Liver (tissue), 9 donors: ENCODE data around the gene POFUT1. TPM values are rescaled to one million over a fixed set of nuclear protein-coding genes. Genes with fewer than 3 reads are reported as not detected.
A peak's percentile ranks its signal among the peaks of the same experiment; 100 is the strongest.

Source experiments
- DNase-seq: peaks from one replicate; pipeline ENCODE4 v3.0.0-alpha.2; 2017; ENCODE audit warnings: low spot score
- H3K27ac ChIP-seq, 2 donors: one replicate each; pipeline ENCODE4 v1.7.0; 2013; ENCODE audit warnings: inconsistent platforms in 2 of 2, low read length in 2 of 2, control low read depth in 1 of 2, low read depth in 1 of 2, mild to moderate bottlenecking in 1 of 2
- H3K27me3 ChIP-seq, 4 donors: one replicate each; pipeline versions ENCODE4 v1.6.1 to v1.7.0; 2013; ENCODE audit warnings: low read length in 3 of 4, inconsistent platforms in 1 of 4, mild to moderate bottlenecking in 1 of 4, moderate library complexity in 1 of 4; ENCODE audit not compliant: control insufficient read depth in 4 of 4, insufficient read depth in 4 of 4
- H3K36me3 ChIP-seq, 4 donors: one replicate each; pipeline versions ENCODE4 v1.6.1 to v1.7.0; 2013; ENCODE audit warnings: low read length in 3 of 4, mild to moderate bottlenecking in 3 of 4, low read depth in 1 of 4, moderate library complexity in 1 of 4; ENCODE audit not compliant: control insufficient read depth in 4 of 4, insufficient read depth in 3 of 4
- H3K4me1 ChIP-seq, 4 donors: one replicate each; pipeline versions ENCODE4 v1.6.1 to v1.7.0; 2013; ENCODE audit warnings: low read length in 3 of 4, mild to moderate bottlenecking in 3 of 4, moderate library complexity in 1 of 4; ENCODE audit not compliant: control insufficient read depth in 4 of 4, insufficient read depth in 4 of 4
- H3K4me3 ChIP-seq, 3 donors: one replicate each; pipeline versions ENCODE4 v1.6.1 to v1.7.0; 2013; ENCODE audit warnings: low read length in 3 of 3, control low read depth in 1 of 3, low read depth in 1 of 3, mild to moderate bottlenecking in 1 of 3
- H3K9ac ChIP-seq, 2 donors: one replicate each; pipeline ENCODE4 v1.7.0; 2013; ENCODE audit warnings: low read length in 2 of 2, mild to moderate bottlenecking in 2 of 2, moderate library complexity in 2 of 2, control low read depth in 1 of 2, low read depth in 1 of 2
- H3K9me3 ChIP-seq, 4 donors: one replicate each; pipeline versions ENCODE4 v1.6.1 to v1.7.0; 2013; ENCODE audit warnings: low read length in 3 of 4; ENCODE audit not compliant: control insufficient read depth in 4 of 4
- ATF3 ChIP-seq: IDR thresholded peaks from 2 replicates; pipeline ENCODE4 v1.6.1; 2016; ENCODE audit warnings: antibody characterized with exemption
- EGR1 ChIP-seq, 2 donors: IDR thresholded peaks; 2 replicates each; pipeline ENCODE4 v1.6.1; 2016 to 2018; ENCODE audit warnings: antibody characterized with exemption in 2 of 2, low read depth in 2 of 2
- FOXA2 ChIP-seq: IDR thresholded peaks from 2 replicates; pipeline ENCODE4 v1.6.1; 2016; ENCODE audit warnings: antibody characterized with exemption
- GABPA ChIP-seq, 2 donors: IDR thresholded peaks in 1 of 2; conservative IDR thresholded peaks in 1 of 2; 2 replicates each; pipeline ENCODE4 v1.6.1; 2016; ENCODE audit warnings: antibody characterized with exemption in 2 of 2, mild to moderate bottlenecking in 1 of 2, moderate library complexity in 1 of 2
- HNF4A ChIP-seq, 2 donors: conservative IDR thresholded peaks; 2 replicates each; pipeline ENCODE4 v1.6.1; 2016; ENCODE audit warnings: antibody characterized with exemption in 2 of 2, mild to moderate bottlenecking in 2 of 2
- HNF4G ChIP-seq: IDR thresholded peaks from 2 replicates; pipeline ENCODE4 v1.6.1; 2016; ENCODE audit warnings: antibody characterized with exemption
- RAD21 ChIP-seq, 2 donors: IDR thresholded peaks; 2 replicates each; pipeline ENCODE4 v1.6.1; 2016; ENCODE audit warnings: antibody characterized with exemption in 2 of 2, mild to moderate bottlenecking in 2 of 2
- REST ChIP-seq: IDR thresholded peaks from 2 replicates; pipeline ENCODE4 v1.6.1; 2016; ENCODE audit warnings: antibody characterized with exemption, mild to moderate bottlenecking
- RXRA ChIP-seq, 2 donors: IDR thresholded peaks; 2 replicates each; pipeline ENCODE4 v1.6.1; 2017 to 2018; ENCODE audit warnings: antibody characterized with exemption in 2 of 2, mild to moderate bottlenecking in 1 of 2
- SP1 ChIP-seq: IDR thresholded peaks from 2 replicates; pipeline ENCODE4 v1.6.1; 2018; ENCODE audit warnings: antibody characterized with exemption, mild to moderate bottlenecking
- TAF1 ChIP-seq: conservative IDR thresholded peaks from 2 replicates; pipeline ENCODE4 v1.6.1; 2016; ENCODE audit warnings: antibody characterized with exemption, mild to moderate bottlenecking
- YY1 ChIP-seq: IDR thresholded peaks from 2 replicates; pipeline ENCODE4 v1.6.1; 2016; ENCODE audit warnings: antibody characterized with exemption, mild to moderate bottlenecking
- WGBS: extraction: QIAGEN DNeasy Blood & Tissue Kit; methylation state at CpG from one replicate; pipeline ENCODE4 v1.1.7; 2013; 5-methylcytosine and 5-hydroxymethylcytosine counted together
- polyA plus RNA-seq, 2 donors: library from polyadenylated mRNA; stranded (reverse) in 1 of 2; unstranded in 1 of 2; fragments of 200-250 nt in 1 of 2; fragments of >200 nt in 1 of 2; fragmentation: Nextera tagmentation in 1 of 2; extraction: Ambion mirVana in 1 of 2; gene quantifications; one replicate each; pipeline versions ENCODE4 v1.2.1 to v1.2.3, GENCODE V29; 2013 to 2015
- total RNA-seq, 2 donors: library from RNA; depleted of rRNA; stranded (reverse); fragments of >200 nt; gene quantifications; one replicate each; pipeline ENCODE4 v1.2.3, GENCODE V29; 2014
- donor health status: healthy.
- donor health status: healthy.
- donor health status: healthy.
- donor health status: healthy.
- donor health status: healthy.

POFUT1 gene
- total and polyA plus RNA-seq, 4 donors, result 14.6 to 43.3 (median 24.8) TPM

GRCh38 chr20:32240205-32240604 lies 32.5 kb downstream of the POFUT1 start:
- Histone ChIP-seq H3K36me3 (peaks cover 0 to 10% (median under 1%) of the 10 kb centered on the region in 4 donors), H3K4me3 (no peak overlapping the region), H3K27me3 (no peaks in the 10 kb centered on the region), H3K4me1 (peaks cover 11 to 54% (median 35%) of the 10 kb centered on the region in 4 donors), H3K27ac (no peak overlapping the region), H3K9ac (no peak overlapping the region), H3K9me3 (no peaks in the 10 kb centered on the region)
- TF ChIP-seq SP1 (no peak), FOXA2 (no peak), RAD21 (IDR thresholded peaks at IDR 0.05) (no peak), ATF3 (no peak), RXRA (IDR thresholded peaks at IDR 0.05) (no peak), EGR1 (IDR thresholded peaks at IDR 0.05; ENCODE audit: low read depth in 2 of 2) (no peak), HNF4G (no peak)
- 7% methylated on average over 1 of the region's 1 CpG for WGBS
- DNase-seq, result no peak

GRCh38 chr20:32241807-32242206 lies 34.1 kb downstream of the POFUT1 start:
- Histone ChIP-seq H3K27me3 (no peaks in the 10 kb centered on the region), H3K9ac (no peak overlapping the region), H3K4me3 (no peak overlapping the region), H3K27ac (no peak overlapping the region), H3K36me3 (peaks cover 0 to 4% (median 0%) of the 10 kb centered on the region in 4 donors), H3K4me1 (peaks cover 4 to 38% (median 20%) of the 10 kb centered on the region in 4 donors), H3K9me3 (no peaks in the 10 kb centered on the region)
- no peak for DNase-seq
- TF ChIP-seq RAD21 (IDR thresholded peaks at IDR 0.05) (no peak), RXRA (IDR thresholded peaks at IDR 0.05) (no peak), REST (no peak), HNF4A (conservative IDR thresholded peaks at IDR 0.05) (no peak), YY1 (no peak), GABPA (IDR thresholded peaks at IDR 0.05 in 1 of 2, conservative IDR thresholded peaks at IDR 0.05 in 1 of 2) (no peak)
- WGBS, result 96% methylated on average over 4 of the region's 4 CpGs

GRCh38 chr20:32244150-32244823 lies 36.6 kb downstream of the POFUT1 start:
- TF ChIP-seq SP1 (no peak), FOXA2 (no peak), HNF4A (conservative IDR thresholded peaks at IDR 0.05) (peak; percentile 70 to 73), HNF4G (peak; percentile 53), TAF1 (no peak), RAD21 (IDR thresholded peaks at IDR 0.05) (peak in 1 of 2 donors; percentile 26)
- Histone ChIP-seq H3K9ac (no peak overlapping the region), H3K9me3 (no peaks in the 10 kb centered on the region), H3K4me3 (no peak overlapping the region), H3K27me3 (no peaks in the 10 kb centered on the region), H3K27ac (no peak overlapping the region), H3K4me1 (peaks cover 4 to 31% (median 18%) of the 10 kb centered on the region in 4 donors), H3K36me3 (no peaks in the 10 kb centered on the region)
- WGBS, result 86% methylated on average over 6 of the region's 6 CpGs
- no peak for DNase-seq
